Fibroblast of lung (primary cell): Measurements from ENCODE around the gene MAPT.

ENCODE experiments used
- CTCF ChIP-seq, 2 donors: IDR thresholded peaks in 1 of 2; conservative IDR thresholded peaks in 1 of 2; 1 replicate in 1 of 2; 2 replicates in 1 of 2; pipeline ENCODE4 v1.5.1; 2011 to 2012; ENCODE audit warnings: low read length in 2 of 2, control low read depth in 1 of 2, inconsistent platforms in 1 of 2, low read depth in 1 of 2, mild to moderate bottlenecking in 1 of 2
- EZH2 ChIP-seq: IDR thresholded peaks from 2 replicates; pipeline ENCODE4 v1.5.1; 2012; ENCODE audit warnings: low read length, control low read depth, mild to moderate bottlenecking; ENCODE audit errors: missing control alignments

GRCh38 chr17:45867702-45868101 lies 26.7 kb upstream of the MAPT start:
- TF ChIP-seq CTCF (conservative IDR thresholded peaks at IDR 0.05 in 1 of 2, IDR thresholded peaks at IDR 0.05 in 1 of 2; ENCODE audit: low read depth in 1 of 2, low read length in 2 of 2) (no peak), EZH2 (no peak)
